A375 (cell line): ENCODE data around the gene ZC3H15. TPM values are rescaled to one million over a fixed set of nuclear protein-coding genes. Genes with fewer than 3 reads are reported as not detected.

Experiments
- total RNA-seq: library from RNA; depleted of rRNA; stranded (reverse); fragments of >200 nt; shearing (Covaris generic); gene quantifications from 2 replicates; pipeline ENCODE4 v1.2.3, GENCODE V29; 2014; rRNA removed

The ZC3H15 gene
- 83.6 and 97.5 TPM in 2 replicates for total RNA-seq

GRCh38 chr2:186485871-186486650 lies at the start of gene ZC3H15:
ZC3H15 (plus strand) TSS chr2:186486260; CDS start chr2:186486383, 123 bp downstream.

Other genes with a start within 250 kb of the ZC3H15 start
- 21.6 and 28.5 TPM in 2 replicates for gene ITGAV, start 103.8 kb downstream of the ZC3H15 start, total RNA-seq
- gene FAM171B, start 207.8 kb downstream of the ZC3H15 start, total RNA-seq = 4.4 and 4.6 TPM in 2 replicates